ENCODE measurements around the gene ARHGEF6.
"Not testable (repeated sequence)": the region's sequence is repeated elsewhere in the genome, so short reads cannot be mapped to it uniquely, and the experiment has no call there.

DNA sequence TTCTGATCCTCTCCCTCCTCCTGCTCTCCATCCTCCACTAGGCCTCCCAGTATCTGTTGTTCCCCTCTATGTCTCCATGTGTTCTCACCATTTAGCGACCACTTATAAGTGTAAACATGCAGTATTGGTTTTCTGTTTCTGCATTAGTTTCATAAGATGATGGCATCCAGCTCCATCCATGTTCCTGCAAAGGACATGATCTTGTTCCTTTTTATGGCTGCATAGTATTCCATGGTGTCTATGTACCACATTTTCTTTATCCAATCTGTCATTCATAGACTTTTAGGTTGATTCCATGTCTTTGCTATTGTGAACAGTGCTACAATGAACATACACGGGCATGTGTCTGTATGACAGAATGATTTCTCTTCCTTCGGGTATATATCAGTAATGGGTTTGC is 13.9 kb upstream of the ARHGEF6 start:
- TF ChIP-seq PREB (CRISPR knock-in tag; IDR thresholded peaks at IDR 0.05; ENCODE audit: borderline replicate concordance); CTCF (IDR thresholded peaks at IDR 0.05); ZNF121 (CRISPR knock-in tag; IDR thresholded peaks at IDR 0.05); CREM (CRISPR knock-in tag; IDR thresholded peaks at IDR 0.05): not testable (repeated sequence)
- TF ChIP-seq, protein P1, sequence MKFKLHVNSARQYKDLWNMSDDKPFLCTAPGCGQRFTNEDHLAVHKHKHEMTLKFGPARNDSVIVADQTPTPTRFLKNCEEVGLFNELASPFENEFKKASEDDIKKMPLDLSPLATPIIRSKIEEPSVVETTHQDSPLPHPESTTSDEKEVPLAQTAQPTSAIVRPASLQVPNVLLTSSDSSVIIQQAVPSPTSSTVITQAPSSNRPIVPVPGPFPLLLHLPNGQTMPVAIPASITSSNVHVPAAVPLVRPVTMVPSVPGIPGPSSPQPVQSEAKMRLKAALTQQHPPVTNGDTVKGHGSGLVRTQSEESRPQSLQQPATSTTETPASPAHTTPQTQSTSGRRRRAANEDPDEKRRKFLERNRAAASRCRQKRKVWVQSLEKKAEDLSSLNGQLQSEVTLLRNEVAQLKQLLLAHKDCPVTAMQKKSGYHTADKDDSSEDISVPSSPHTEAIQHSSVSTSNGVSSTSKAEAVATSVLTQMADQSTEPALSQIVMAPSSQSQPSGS (CRISPR knock-in tag; IDR thresholded peaks at IDR 0.05; ENCODE audit: borderline replicate concordance, low read depth): not testable (repeated sequence)
- TF ChIP-seq, protein P2, sequence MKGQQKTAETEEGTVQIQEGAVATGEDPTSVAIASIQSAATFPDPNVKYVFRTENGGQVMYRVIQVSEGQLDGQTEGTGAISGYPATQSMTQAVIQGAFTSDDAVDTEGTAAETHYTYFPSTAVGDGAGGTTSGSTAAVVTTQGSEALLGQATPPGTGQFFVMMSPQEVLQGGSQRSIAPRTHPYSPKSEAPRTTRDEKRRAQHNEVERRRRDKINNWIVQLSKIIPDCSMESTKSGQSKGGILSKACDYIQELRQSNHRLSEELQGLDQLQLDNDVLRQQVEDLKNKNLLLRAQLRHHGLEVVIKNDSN (CRISPR knock-in tag; IDR thresholded peaks at IDR 0.05): not testable (repeated sequence)

Measured in WTC11 (cell line).